DND-41 (cell line): Measurements from ENCODE around the gene SLC35F4.
"Not testable (repeated sequence)": the region's sequence is repeated elsewhere in the genome, so short reads cannot be mapped to it uniquely, and the experiment has no call there.

Experiments
- ATAC-seq: fragments of 200-7000 bp; cut with Tn5 transposase; 3 replicates; pipeline ENCODE4 v1.9.1; 2021; ENCODE audit warnings: low read depth; ENCODE audit not compliant: insufficient read depth
- DNase-seq: peaks from one replicate; pipeline ENCODE4 v3.0.0-alpha.2; 2020
- H2AFZ ChIP-seq: 2 replicates; pipeline ENCODE4 v1.6.0; 2012; ENCODE audit warnings: low read depth, low read length
- H3K27ac ChIP-seq: 2 replicates; pipeline ENCODE4 v1.5.1; 2012; ENCODE audit warnings: low read length, inconsistent platforms
- H3K27me3 ChIP-seq: fragments of 200-600 bp; sonication (generic); 2 replicates; pipeline ENCODE4 v1.6.0; 2012; ENCODE audit warnings: low read length, mild to moderate bottlenecking, inconsistent platforms; ENCODE audit not compliant: insufficient read depth, poor library complexity
- H3K36me3 ChIP-seq: 2 replicates; pipeline ENCODE4 v1.5.1; 2012; ENCODE audit warnings: low read length, inconsistent platforms; ENCODE audit not compliant: insufficient read depth
- H3K4me1 ChIP-seq: 2 replicates; pipeline ENCODE4 v1.5.1; 2012; ENCODE audit warnings: mild to moderate bottlenecking, low read length; ENCODE audit not compliant: insufficient read depth
- H3K4me2 ChIP-seq: 2 replicates; pipeline ENCODE4 v1.6.0; 2012; ENCODE audit warnings: mild to moderate bottlenecking, moderate library complexity, low read length, inconsistent platforms; ENCODE audit not compliant: insufficient read depth
- H3K4me3 ChIP-seq, 2 experiments: fragments of 200-600 bp in 1 of 2; shearing (Covaris generic) in 1 of 2; 2 replicates each; pipeline ENCODE4 v1.5.1; 2012 to 2016; ENCODE audit warnings: inconsistent platforms in 2 of 2, low read length in 2 of 2, mild to moderate bottlenecking in 2 of 2, low read depth in 1 of 2, moderate library complexity in 1 of 2
- H3K79me2 ChIP-seq: 2 replicates; pipeline ENCODE4 v1.6.0; 2012; ENCODE audit warnings: low read length, inconsistent platforms; ENCODE audit not compliant: insufficient read depth
- H3K9ac ChIP-seq: 2 replicates; pipeline ENCODE4 v1.6.0; 2012; ENCODE audit warnings: low read depth, mild to moderate bottlenecking, inconsistent platforms, low read length, moderate library complexity
- H3K9me3 ChIP-seq: 2 replicates; pipeline ENCODE4 v1.5.1; 2012; ENCODE audit warnings: low read length, moderate library complexity, mild to moderate bottlenecking, inconsistent platforms; ENCODE audit not compliant: insufficient read depth, severe bottlenecking
- H4K20me1 ChIP-seq: 2 replicates; pipeline ENCODE4 v1.6.0; 2012; ENCODE audit warnings: low read length; ENCODE audit not compliant: insufficient read depth
- CTCF ChIP-seq: IDR thresholded peaks from 2 replicates; pipeline ENCODE4 v1.5.1; 2012; ENCODE audit warnings: borderline replicate concordance, low read length, moderate library complexity, mild to moderate bottlenecking; ENCODE audit not compliant: poor library complexity, severe bottlenecking; ENCODE audit errors: extremely low read depth
- EZH2 ChIP-seq: IDR thresholded peaks from 3 replicates; pipeline ENCODE4 v1.6.1; 2012; ENCODE audit warnings: borderline replicate concordance, low read depth, mild to moderate bottlenecking, moderate library complexity, low read length, inconsistent platforms; ENCODE audit not compliant: severe bottlenecking

SLC35F4 gene

GRCh38 chr14:57755018-57755521 is 110.8 kb downstream of the SLC35F4 start:
- no peaks in the 10 kb centered on the region for H3K4me1 ChIP-seq
- H4K20me1 ChIP-seq: no peaks in the 10 kb centered on the region
- DNase-seq (no peak), ATAC-seq (no peak)
- H3K9ac ChIP-seq: no peak overlapping the region
- no peaks in the 10 kb centered on the region for H3K79me2 ChIP-seq
- H3K9me3 ChIP-seq: no peaks in the 10 kb centered on the region
- H3K4me3 ChIP-seq: no peak overlapping the region
- TF ChIP-seq EZH2 (no peak), CTCF (no peak)
- no peaks in the 10 kb centered on the region for H3K36me3 ChIP-seq
- no peak overlapping the region for H2AFZ ChIP-seq
- H3K27ac ChIP-seq: no peak overlapping the region
- H3K27me3 ChIP-seq: peaks cover 2% of the 10 kb centered on the region
- no peak overlapping the region for H3K4me2 ChIP-seq

GRCh38 chr14:57754527-57754926 is 111.4 kb downstream of the SLC35F4 start:
- DNase-seq (no peak), ATAC-seq (no peak)
- no peak overlapping the region for H3K4me2 ChIP-seq
- no peak overlapping the region for H3K4me3 ChIP-seq
- no peaks in the 10 kb centered on the region for H3K79me2 ChIP-seq
- no peaks in the 10 kb centered on the region for H3K36me3 ChIP-seq
- H2AFZ ChIP-seq: no peak overlapping the region
- no peak overlapping the region for H3K9ac ChIP-seq
- H3K27ac ChIP-seq: no peak overlapping the region
- no peaks in the 10 kb centered on the region for H3K4me1 ChIP-seq
- no peaks in the 10 kb centered on the region for H4K20me1 ChIP-seq
- H3K9me3 ChIP-seq: no peaks in the 10 kb centered on the region
- H3K27me3 ChIP-seq: peaks cover 2% of the 10 kb centered on the region
- TF ChIP-seq EZH2 (no peak), CTCF (no peak)

GRCh38 chr14:57753821-57754220 is 112.1 kb downstream of the SLC35F4 start:
- TF ChIP-seq CTCF: no peak
- no peak for TF ChIP-seq EZH2
- Histone ChIP-seq H3K9ac (no peak overlapping the region), H3K27ac (no peak overlapping the region), H3K27me3 (peaks cover 2% of the 10 kb centered on the region), H3K79me2 (no peaks in the 10 kb centered on the region), H2AFZ (no peak overlapping the region), H3K9me3 (no peaks in the 10 kb centered on the region), H4K20me1 (no peaks in the 10 kb centered on the region), H3K36me3 (no peaks in the 10 kb centered on the region), H3K4me2 (no peak overlapping the region), H3K4me1 (no peaks in the 10 kb centered on the region), H3K4me3 (no peak overlapping the region)
- no peak for ATAC-seq
- no peak for DNase-seq

- not testable (repeated sequence) for H3K4me2 ChIP-seq, H3K4me3 ChIP-seq, H3K27me3 ChIP-seq, DNase-seq, ATAC-seq, H3K79me2 ChIP-seq, H3K4me1 ChIP-seq, H3K9ac ChIP-seq, H3K36me3 ChIP-seq, H3K27ac ChIP-seq, H3K9me3 ChIP-seq, H4K20me1 ChIP-seq, H2AFZ ChIP-seq
These were observed 113.7 kb downstream of the SLC35F4 start for GRCh38 chr14:57752142-57752695.
